NCI-H2029 (cell line): ENCODE measurements around the gene GPR158.
"Not testable (repeated sequence)": the region's sequence is repeated elsewhere in the genome, so short reads cannot be mapped to it uniquely, and the experiment has no call there.

Experiments used
- DNase-seq: peaks from one replicate; lab custom pipeline; 2025; lab: John Stamatoyannopoulos, UW

The GPR158 gene

GRCh38 chr10:25304606-25305005 is 129.8 kb downstream of the GPR158 start:
- no peak for DNase-seq

- no peak for DNase-seq
These were observed 131.6 kb downstream of the GPR158 start for GRCh38 chr10:25306386-25306785.

GRCh38 chr10:25308278-25308677 is 133.5 kb downstream of the GPR158 start:
- DNase-seq: no peak

GRCh38 chr10:25317596-25318211 is 142.9 kb downstream of the GPR158 start:
- not testable (repeated sequence) for DNase-seq

- no peak for DNase-seq
These were observed 152.5 kb downstream of the GPR158 start for GRCh38 chr10:25327273-25327672.

- no peak for DNase-seq
These were observed 153.6 kb downstream of the GPR158 start for GRCh38 chr10:25328361-25328760.

GRCh38 chr10:25329587-25329986 is 154.8 kb downstream of the GPR158 start:
- not testable (repeated sequence) for DNase-seq

- DNase-seq: no peak
These were observed 159.6 kb downstream of the GPR158 start for GRCh38 chr10:25334445-25334844.

- no peak for DNase-seq
These were observed 161.5 kb downstream of the GPR158 start for GRCh38 chr10:25336330-25336729.

GRCh38 chr10:25338271-25338670 is 163.5 kb downstream of the GPR158 start:
- DNase-seq: no peak

GRCh38 chr10:25339966-25340365 is 165.2 kb downstream of the GPR158 start:
- no peak for DNase-seq

GRCh38 chr10:25349520-25349919 is 174.7 kb downstream of the GPR158 start:
- no peak for DNase-seq

- DNase-seq: no peak
These were observed 181.8 kb downstream of the GPR158 start for GRCh38 chr10:25356609-25357008.

GRCh38 chr10:25357269-25357668 is 182.5 kb downstream of the GPR158 start:
- DNase-seq: no peak

GRCh38 chr10:25382029-25382810 is 207.4 kb downstream of the GPR158 start:
- no peak for DNase-seq

GRCh38 chr10:25382901-25383300 is 208.1 kb downstream of the GPR158 start:
- not testable (repeated sequence) for DNase-seq

- DNase-seq: no peak
These were observed 208.9 kb downstream of the GPR158 start for GRCh38 chr10:25383686-25384085.

- DNase-seq: no peak
These were observed 209.8 kb downstream of the GPR158 start for GRCh38 chr10:25384618-25385017.

GRCh38 chr10:25388188-25388861 is 213.5 kb downstream of the GPR158 start:
- DNase-seq: no peak

GRCh38 chr10:25388862-25389206 is 214.0 kb downstream of the GPR158 start:
- DNase-seq: no peak

- no peak for DNase-seq
These were observed 215.9 kb downstream of the GPR158 start for GRCh38 chr10:25390733-25391132.

- DNase-seq: no peak
These were observed 217.3 kb downstream of the GPR158 start for GRCh38 chr10:25392132-25392531.

- DNase-seq: no peak
These were observed 218.8 kb downstream of the GPR158 start for GRCh38 chr10:25393621-25394020.
